Putamen (tissue), 1 donor: ENCODE measurements around the gene CSK.
"Not testable (repeated sequence)": the region's sequence is repeated elsewhere in the genome, so short reads cannot be mapped to it uniquely, and the experiment has no call there.

Experiments
- DNase-seq: peaks from one replicate; pipeline ENCODE4 v3.0.0-alpha.2; 2016; ENCODE audit warnings: low spot score

The CSK gene

DNA sequence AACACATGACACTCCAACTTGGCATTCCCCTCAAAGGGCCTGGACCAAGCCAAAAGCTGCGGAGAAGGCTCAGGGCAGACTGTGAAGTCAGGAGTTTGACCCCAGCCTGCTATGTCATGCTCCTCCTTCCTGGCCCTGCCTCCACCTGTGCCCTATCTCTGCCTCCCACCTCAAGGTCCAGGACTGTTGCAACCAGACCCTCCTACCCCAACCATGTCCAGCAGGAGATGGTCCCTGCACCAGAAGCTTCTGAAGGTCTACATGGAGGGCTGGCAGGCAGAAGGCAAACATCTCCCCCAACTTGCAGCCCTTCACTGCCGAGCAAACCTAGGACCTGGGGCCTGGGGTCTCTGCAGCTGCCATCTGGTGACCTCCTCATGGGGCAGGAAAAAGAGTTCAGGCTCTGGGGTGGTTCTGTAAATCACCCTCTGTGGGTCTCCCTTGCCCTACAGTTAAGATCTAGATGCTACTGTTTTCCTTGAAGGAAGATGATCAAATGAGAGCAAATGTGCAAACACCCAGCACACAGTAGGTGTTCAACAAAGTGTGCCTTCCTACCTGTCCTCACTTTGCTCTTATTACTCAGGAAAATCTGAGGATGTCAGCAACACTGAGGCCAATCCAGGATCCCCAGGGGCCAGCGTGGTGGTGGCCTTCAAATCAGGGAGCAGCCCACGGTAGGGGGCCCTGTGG, 11.5 kb upstream of the CSK start:
- DNase-seq, result no peak

DNA sequence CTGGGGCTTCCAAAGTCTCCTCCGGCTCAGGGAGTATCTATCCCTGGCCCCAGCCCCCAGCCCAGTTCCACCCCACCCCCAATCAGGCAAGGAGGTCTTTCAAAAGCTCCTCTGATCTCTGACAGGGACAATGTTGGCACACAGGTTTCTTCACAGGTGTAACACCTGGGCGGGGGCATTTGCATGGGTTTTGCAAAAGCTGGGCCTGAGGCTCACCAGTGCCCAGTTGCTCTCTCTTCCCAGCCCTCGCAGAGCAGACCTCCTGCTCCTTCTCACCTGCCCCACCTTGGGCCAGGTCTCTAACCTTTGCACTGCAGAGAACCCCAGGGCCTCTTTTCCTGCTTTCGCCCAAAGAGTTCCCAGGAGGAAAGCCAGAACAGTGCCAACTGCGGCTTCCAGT, 8.6 kb upstream of the CSK start:
- no peak for DNase-seq

DNA sequence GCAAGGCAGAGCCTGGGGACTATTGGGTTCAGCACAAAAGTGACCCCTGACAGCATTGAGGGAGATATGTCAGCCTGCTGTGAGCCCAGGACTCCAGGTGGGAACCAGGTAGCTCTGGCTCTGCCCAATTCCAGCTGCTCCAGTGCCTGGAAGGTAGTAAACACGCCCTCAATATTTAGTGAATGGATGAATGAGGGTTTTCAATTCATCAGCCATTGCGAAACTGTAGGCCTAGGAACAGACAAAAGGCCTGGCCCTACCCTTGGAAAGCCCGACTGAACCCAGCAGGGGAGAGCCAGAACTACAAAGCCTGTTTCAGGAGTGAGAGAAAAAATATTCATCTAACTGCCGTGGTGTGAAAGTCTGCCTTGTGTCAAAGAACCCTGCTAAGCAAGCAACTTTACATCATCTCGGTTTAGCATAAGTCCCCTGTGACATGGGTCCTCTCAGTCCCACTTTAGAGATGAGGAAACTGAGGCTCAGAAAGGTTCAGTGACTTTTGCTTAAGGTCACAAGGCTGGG, 8.1 kb upstream of the CSK start:
- no peak for DNase-seq

DNA sequence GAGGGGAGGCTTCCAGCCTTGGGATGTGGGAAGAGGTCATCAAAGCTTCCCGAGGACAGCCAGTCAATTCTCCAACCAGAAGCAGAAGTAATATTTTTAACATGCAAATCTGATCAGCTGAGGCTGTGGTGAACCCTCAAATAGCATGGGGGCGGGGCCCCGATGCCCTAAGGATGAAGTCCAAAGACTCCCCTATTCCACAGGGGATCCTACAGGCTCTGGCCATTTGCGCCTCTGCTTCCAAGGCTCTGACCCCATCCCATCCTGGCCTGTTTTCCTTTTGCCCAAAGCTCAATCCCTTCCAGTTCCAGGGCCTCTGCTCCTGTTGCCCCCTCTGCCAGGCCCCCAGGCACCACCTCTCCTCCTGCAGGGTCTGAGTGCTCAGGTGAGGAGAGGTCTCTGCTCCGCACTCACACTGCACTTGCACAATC, 6.7 kb upstream of the CSK start:
- DNase-seq, result no peak

DNA sequence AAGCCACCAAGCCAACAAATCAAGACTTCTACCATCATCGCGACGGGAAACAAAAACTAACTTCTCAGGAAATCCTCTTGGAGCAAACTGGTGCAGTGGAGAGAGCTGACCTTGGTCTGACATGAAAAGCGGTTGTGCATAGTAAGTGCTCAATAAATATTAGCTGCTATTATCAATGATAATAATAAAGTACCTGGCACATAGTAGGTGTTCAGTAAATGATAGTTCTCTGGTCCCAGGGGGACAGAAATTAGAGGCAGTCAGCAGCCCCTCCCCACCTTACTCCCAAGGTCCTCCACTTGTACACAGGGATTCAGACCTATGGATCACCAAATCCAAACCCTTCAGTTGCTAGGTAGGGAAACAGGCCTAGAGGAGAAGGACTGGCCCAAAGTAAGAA, 6.0 kb upstream of the CSK start:
- no peak for DNase-seq

DNA sequence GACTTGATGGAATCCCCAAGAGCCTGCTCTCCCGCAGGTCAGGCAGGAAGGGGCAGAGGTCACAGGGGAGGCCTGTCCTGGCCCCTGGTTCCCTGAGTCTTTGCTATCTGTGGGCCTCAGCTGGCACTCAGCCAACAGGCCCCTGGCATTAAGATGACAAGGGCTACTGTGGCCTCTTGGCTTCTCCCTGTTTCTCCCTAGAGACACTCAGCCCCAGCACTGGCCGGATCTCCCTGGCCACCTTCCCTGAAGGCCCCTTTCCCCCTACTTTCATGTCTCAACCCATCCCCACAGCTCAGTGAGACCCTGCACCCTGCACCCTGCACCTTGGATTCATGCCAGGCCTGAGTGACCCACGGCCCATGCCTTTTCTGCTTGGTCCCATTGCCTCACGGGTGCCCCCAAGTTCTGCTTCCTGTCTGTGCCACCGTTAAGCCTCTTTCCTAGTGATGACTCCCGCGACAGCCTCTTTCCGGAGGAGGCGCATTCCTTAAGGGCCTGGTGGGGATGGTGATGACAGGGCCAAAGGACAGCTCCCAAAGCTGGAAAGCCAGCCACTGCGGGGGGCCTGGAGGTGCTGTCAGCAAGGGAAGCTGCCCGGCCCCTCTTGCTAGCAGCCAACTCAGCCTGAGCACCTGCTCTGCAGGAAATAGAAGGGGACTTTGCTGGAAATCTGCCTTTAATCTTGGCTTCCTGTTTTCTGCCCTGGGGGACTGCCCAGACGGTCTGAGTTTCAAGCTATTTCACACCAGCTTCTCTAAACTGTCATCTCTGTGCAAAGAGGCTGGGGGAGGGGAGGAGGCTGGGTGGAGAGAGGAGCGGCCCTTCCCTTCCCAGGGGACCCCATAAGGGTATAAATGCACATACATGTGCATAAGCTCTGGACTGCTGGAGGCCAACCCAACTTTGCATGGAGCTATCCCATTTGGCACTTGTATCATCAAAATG, 4.8 kb upstream of the CSK start:
- no peak for DNase-seq

DNA sequence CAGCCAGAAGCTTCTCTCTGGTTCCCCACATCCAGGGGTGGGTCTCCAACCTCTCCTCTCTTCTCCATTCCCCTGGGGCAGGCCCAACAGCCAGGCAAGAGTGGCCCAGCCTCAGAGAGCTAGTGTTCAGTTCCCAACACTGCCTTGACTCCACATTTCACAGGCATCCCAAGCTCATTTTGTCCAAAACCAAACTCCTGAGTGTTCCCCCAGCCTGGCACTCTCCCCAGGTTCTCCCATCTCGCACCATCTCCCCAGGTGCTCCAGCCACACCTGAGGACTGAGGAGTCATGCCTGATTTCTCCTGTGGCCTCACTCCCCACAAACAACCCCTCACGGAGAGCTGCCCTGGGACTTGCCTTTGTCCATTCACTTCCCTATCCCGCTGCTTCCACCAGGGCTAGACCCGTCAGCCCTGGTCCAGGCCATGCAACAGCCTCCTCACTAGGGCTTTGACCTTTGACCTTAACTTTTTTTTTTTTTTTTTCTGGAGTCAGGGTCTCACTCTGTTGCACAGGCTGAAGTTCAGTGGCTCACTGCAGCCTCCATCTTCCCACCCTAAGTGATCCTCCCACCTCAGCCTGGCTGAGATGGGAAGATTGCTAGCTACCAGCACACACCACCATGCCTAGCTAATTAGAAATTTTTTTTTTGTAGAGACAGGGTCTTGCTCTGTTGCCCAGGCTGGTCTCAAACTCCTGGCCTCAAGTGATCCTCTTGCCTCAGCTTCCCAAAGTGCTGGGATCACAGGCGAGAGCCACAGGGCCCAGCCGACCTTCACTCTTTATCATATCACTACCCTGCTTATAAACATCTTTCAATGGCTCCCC, 3.9 kb upstream of the CSK start:
- no peak for DNase-seq

DNA sequence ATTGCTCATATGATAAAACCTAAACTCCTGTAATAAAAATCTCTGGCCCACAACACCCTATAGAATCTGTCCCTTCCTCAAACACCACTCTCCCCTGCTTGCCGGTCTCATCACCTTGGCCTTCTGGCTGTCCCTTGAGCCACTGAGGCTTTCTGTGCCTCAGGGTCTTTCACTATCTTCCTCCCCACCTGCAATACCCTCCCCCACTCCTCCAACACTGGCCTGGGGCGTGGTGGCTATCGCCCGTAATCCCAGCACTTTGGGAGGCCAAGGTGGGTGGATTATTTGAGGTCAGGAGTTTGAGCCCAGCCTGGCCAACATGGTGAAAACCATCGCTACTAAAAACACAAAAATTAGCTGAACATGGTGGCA, 3.3 kb upstream of the CSK start:
- no peak for DNase-seq

DNA sequence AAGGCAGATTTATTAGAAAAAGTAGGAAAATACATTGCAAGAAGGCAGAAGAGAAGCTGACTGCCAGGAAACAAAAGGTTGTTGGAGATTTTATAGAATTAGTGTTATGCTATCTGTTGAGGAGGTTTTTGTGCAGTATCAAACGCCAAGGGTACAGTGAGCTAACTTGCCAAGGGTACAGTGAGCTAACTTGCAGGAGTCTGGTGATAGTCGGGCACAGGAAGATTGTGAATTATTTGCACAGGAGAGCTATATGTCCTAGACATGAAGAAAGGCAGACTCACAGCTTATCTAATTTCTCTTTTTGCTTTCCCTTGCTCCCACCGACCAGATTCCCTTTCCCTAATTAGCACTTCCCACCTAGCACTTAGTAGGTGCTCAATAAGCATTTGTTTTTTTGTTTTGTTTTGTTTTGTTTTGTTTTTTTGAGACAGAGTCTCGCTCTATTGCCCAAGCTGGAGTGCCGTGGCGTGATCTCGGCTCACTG, 2.7 kb upstream of the CSK start:
- DNase-seq, result no peak

DNA sequence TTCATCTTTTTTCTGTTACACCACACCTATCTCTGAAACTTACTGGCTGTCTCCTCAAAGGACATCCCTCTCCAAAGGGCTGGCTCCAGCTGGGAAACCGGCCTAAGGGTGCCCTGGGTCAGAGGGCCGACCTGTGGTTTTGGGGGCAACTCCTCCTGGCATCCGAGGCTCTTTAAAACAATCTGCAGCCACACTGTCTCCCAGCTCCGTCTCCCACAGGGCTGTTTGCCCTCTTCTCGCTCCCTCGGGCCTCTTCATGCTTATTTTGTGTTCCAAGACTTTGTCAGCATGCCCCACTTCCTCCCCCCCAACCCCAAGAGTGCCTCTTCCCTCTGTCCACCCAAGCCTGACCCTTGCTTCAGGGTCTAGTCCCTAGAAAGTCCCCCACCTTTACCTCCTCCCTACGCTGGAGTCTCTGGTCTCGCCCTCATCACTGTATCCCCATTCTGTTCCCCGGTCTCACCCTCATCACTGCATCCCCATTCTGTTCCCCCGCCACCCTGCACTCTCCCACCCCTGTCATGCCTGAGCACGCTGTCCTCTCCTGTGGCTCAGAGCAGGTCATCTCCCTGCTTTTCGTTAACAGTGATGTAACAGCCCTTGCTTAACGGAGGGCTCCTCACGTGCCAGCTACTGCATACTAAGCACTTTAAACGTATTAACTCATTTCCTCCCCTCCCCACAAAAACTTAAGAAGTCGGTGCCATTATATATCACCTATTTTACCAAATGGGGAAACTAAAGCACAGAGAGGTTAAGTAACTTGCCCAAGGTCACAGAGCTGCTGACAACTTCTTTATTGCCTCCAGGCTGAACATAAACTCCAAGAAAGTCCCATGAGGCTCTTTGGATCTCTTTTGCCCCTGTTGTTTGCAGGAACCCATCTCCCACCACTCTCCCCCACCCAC, 1.1 kb upstream of the CSK start:
- DNase-seq, result no peak

DNA sequence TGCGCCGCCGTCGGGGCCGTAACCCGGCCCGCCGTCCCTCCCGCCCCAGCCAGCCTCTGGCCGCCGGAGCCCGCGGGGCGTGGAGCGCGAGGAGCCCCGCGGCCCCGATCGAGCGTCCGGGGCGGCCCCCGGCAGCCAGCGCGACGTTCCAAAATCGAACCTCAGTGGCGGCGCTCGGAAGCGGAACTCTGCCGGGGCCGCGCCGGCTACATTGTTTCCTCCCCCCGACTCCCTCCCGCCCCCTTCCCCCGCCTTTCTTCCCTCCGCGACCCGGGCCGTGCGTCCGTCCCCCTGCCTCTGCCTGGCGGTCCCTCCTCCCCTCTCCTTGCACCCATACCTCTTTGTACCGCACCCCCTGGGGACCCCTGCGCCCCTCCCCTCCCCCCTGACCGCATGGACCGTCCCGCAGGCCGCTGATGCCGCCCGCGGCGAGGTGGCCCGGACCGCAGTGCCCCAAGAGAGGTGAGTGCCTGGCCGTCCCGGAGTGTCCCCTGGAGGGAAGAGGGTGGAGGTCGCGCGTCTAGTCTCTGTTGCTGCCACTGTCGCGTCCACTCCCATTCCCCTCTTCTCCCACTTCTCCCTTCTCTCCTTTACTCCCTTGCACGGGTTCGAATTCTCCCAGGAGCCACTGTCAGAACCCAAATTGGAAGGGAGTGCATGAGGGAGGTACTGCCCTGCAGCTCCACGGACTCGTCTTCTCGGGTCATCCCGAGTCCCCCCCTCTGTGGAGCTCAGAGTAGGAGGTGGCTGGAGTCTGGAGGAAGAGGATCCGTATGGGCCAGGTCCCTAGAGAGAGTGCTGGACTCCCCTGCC, 585 bp downstream of the CSK start:
- no peak for DNase-seq

DNA sequence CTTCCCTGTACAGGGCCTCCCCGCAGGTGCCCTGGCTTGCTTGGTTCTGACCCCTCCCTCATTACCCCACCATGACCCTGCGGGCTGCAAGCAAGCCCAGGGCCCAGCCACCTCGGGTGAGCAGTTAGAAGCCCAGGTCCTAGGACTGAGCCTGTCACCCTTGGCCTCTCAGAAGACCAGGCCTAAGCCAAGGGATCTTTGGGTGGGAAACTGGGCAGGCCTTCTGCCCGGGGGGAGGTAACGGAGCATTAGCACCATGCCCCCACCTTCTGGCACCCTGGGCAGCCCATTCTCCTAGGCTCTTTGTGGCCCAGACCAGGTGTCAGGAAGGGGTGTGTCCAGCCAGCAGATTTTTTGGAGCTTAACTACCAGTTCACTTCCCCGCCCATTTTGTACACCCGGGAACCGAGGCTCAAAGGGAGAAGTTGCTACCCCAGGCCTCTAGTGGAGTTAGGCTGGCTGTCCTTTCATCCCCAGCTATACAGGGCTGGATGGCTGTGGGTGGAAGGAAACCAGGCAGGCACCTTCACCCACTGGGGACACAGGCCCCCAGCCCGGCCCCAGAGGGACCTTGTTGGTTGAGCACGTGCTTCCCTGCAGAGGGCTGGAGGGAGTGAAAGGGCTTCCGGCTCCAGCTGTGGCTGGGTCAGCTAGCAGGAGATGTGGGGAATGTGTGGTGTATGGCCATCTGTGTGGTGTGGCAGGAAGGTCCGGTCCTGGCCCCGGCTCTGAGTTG, 1.4 kb downstream of the CSK start:
- DNase-seq, result no peak

DNA sequence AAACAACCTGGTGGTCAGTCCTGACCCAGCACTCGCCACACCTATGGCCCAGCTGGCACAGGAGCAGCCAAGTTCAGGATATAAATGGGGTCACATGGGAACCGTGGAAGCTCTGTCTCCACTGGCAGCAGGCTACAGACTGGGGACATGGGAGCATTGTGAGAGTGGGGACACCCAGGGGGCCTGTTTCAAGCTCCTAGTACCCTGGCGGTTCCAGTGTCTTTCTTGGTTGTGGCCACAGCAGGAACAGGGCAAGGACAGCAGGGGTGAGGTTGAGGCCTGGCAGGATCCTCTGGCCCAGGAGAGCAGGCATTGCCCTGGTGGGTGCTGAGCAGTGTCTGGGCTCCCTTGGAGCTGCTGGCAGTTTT, 1.9 kb downstream of the CSK start:
- DNase-seq, result no peak

DNA sequence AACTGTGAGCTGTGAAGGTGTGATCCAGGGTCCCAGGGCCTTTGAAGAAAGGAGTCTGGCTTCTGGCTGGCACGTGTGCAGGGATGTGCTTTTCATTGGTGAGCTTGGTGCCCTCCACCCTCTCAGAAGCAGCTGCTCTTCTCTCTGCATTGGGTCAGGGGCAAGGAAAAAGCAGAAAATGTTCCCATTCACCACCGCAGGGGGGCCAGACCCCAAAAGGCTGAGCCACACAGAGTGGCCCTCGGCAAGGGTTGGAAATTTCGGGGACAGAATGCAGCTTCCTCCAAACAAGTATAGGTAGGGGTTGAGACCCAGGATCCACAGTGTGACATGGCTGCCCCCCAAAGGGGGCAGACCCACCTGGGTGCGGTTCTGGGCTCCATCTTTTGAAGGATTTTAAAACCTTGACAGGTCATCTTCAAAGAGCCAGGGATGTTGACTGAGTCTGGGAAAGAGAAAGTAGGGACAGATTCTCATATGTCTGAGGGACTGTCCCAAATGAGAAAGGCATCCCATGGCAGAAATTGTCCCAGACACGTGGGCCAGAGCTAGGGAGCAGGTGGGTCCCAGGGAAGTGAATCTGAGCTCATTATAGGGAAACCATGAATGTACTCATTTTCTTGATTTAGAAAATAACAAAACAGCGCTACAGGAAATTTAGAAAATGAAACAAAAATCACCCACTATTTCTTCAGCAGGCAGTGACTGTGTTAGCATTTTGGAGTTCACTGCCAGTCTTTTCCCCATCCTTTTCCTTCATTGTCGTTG, 2.7 kb downstream of the CSK start:
- DNase-seq, result no peak

DNA sequence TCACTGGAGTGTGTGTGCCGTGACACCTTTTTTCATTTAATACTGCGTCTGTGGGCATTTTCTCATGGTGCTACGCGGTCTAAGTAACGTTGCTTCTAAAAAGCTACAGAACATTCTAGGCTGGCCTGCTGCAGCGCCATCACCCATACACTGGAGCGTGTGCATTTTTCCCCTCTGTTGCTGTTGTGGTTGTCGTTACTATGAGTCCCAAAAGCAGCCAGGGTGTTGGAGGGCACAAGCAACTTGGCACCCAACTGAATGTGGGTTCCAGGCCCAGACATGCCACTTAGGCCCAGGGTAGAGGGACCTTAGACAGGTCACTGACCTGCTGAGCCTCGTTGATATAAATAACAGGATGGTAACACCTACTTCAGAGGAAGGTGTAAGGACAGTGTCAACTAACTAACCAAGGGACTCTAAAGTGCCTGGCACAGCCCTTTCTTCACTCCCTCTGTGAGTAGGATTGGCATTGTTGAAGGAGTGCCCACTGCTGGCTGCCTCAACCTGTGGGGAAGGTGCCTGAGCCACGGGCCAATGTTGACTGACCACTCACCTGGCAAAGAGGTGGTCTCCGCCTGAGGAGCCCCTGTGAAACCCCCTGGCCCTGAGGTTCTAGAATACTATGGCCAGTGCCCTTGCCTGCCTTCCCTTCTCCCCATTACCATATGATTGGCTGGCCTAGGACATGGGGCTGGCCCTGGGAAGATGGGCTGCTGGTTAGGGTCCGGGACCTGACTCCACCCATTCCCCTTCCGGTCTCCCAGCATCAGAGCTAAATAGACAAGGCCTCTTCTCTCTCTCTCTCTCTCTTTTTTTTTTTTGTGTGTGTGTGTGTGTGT, 3.5 kb downstream of the CSK start:
- DNase-seq, result no peak

DNA sequence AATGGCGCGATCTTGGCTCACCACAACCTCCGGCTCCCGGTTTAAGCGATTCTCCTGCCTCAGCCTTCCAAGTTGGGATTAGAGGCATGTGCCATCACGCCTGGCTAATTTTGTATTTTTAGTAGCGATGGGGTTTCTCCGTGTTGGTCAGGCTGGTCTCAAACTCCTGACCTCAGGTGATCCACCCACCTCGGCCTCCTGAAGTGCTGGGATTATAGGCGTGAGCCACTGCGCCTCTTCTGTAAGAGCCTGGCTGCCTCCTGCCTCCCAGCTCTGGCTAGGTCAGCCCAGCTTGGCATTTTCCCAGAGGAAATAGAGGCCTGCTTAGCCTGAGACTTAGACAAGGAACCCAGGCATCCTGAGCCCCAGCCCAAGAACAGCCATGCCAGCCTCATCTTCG, 4.2 kb downstream of the CSK start:
- DNase-seq, result not testable (repeated sequence)

DNA sequence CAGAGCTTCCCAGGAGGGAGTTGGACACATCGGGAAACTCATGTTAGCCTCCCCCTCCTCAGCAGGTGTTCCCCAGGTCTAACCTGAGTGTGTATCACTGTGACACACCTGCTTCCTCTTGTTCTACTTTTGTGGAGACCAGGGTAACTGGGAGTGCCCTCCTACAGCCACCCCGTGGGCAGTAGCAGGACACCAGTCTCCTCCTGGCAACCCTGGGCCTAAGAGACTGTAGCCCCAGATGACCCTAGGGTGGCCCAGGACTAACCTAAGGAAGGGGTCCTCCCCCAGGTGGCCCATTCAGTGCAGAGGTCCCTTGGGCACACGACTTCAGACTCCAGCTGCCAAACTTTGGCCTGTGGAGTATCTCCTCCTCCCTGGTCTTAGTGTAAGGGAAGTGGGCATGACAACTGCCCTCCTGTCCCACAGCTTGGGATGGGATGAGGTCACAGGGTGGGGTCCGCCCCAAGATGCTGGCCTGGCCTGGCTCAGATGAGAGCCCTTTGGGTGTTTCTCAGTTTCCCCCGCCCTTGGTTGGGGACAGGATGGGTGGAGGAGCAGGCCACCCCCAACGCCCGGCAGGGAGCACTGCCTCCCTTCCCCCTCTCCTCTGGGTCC, 4.8 kb downstream of the CSK start:
- DNase-seq, result no peak
